Vagina (tissue), 2 donors: ENCODE results near the gene GSG1. TPM values are rescaled to one million over a fixed set of nuclear protein-coding genes. Genes with fewer than 3 reads are reported as not detected.

Experiments
- DNase-seq, 2 donors: peaks; one replicate each; pipeline ENCODE4 v3.0.0-alpha.2; 2017; ENCODE audit errors: extremely low spot score in 2 of 2
- H3K27ac ChIP-seq: fragments of 200-600 bp; sonication (generic); one replicate; pipeline ENCODE4 v1.5.1; 2019
- H3K27me3 ChIP-seq: fragments of 200-600 bp; sonication (generic); one replicate; pipeline ENCODE4 v1.5.1; 2019
- H3K36me3 ChIP-seq, 2 donors: fragments of 200-600 bp; sonication (generic); one replicate each; pipeline ENCODE4 v1.5.1; 2017 to 2019
- H3K4me1 ChIP-seq: fragments of 200-600 bp; sonication (generic); one replicate; pipeline ENCODE4 v1.5.1; 2019
- H3K4me3 ChIP-seq, 2 donors: fragments of 200-600 bp; sonication (generic); 1 replicate in 1 of 2; 2 replicates in 1 of 2; pipeline ENCODE4 v1.5.1; 2016 to 2019
- H3K9me3 ChIP-seq: fragments of 200-600 bp; sonication (generic); one replicate; pipeline ENCODE4 v1.5.1; 2019
- POLR2A ChIP-seq, 2 donors: fragments of 450-650 bp; IDR thresholded peaks; one replicate each; pipeline ENCODE4 v1.6.1; 2017; ENCODE audit warnings: antibody characterized with exemption in 2 of 2, mild to moderate bottlenecking in 2 of 2, moderate library complexity in 2 of 2
- POLR2AphosphoS5 ChIP-seq, 2 donors: sonication (generic); formaldehyde crosslinking; IDR thresholded peaks; one replicate each; pipeline ENCODE4 v1.9.0; 2017; ENCODE audit warnings: antibody characterized with exemption in 2 of 2, mild to moderate bottlenecking in 2 of 2, low read depth in 1 of 2; ENCODE audit not compliant: insufficient read depth in 1 of 2
- intact Hi-C: fragments of 100-400 bp; cut with DNase I; formaldehyde crosslinking; loops from one replicate; pipeline ENCODE4 v1.15.1; 2023
- total RNA-seq: library from RNA; depleted of rRNA; stranded (reverse); fragments of >200 nt; gene quantifications from one replicate; pipeline ENCODE4 v1.2.3, GENCODE V29; 2016
- TF ChIP-seq, protein P1 (sequence below), 3 experiments: fragments of 450-650 bp in 2 of 3; fragments of 200-600 bp in 1 of 3; sonication (generic) in 1 of 3; IDR thresholded peaks; one replicate each; pipeline ENCODE4 v1.5.1; 2017 to 2019; ENCODE audit warnings: antibody characterized with exemption in 3 of 3, mild to moderate bottlenecking in 2 of 3, moderate library complexity in 2 of 3

The GSG1 gene
- total RNA-seq, 1 donor from 2014 or later: not detected

DNA sequence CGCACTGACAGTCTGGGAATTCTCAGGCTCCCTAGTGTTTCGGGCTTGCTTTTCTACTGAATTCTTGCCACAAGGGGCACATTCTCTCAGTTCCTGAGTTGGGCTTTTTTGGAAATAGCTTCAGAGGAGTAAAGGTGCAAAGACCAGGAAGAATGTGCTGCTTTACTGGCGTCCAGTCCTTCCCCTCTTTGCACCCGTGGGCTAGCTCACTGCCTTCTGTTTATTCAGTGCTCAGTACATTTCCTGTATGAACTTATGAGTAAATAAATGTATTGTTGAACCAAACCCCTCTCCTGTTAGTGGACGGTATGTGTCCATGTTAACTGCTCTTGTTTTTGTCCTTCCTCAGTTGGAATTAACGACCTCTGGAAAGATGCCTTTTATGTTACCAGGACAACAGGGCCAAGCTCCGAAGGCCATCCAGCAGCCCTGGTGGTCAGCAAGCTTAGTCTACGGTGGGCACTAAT, 24.0 kb downstream of the GSG1 start:
- Histone ChIP-seq H3K36me3 (no peaks in the 10 kb centered on the region), H3K9me3 (no peaks in the 10 kb centered on the region), H3K27ac (no peak overlapping the region), H3K4me1 (no peaks in the 10 kb centered on the region), H3K4me3 (no peak overlapping the region), H3K27me3 (no peaks in the 10 kb centered on the region)
- no peak for DNase-seq
- TF ChIP-seq, protein P1, sequence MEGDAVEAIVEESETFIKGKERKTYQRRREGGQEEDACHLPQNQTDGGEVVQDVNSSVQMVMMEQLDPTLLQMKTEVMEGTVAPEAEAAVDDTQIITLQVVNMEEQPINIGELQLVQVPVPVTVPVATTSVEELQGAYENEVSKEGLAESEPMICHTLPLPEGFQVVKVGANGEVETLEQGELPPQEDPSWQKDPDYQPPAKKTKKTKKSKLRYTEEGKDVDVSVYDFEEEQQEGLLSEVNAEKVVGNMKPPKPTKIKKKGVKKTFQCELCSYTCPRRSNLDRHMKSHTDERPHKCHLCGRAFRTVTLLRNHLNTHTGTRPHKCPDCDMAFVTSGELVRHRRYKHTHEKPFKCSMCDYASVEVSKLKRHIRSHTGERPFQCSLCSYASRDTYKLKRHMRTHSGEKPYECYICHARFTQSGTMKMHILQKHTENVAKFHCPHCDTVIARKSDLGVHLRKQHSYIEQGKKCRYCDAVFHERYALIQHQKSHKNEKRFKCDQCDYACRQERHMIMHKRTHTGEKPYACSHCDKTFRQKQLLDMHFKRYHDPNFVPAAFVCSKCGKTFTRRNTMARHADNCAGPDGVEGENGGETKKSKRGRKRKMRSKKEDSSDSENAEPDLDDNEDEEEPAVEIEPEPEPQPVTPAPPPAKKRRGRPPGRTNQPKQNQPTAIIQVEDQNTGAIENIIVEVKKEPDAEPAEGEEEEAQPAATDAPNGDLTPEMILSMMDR (IDR thresholded peaks at IDR 0.05): no peak
- TF ChIP-seq POLR2AphosphoS5 (IDR thresholded peaks at IDR 0.05; ENCODE audit: insufficient read depth in 1 of 2, low read depth in 1 of 2) (no peak), POLR2A (IDR thresholded peaks at IDR 0.05) (no peak)
- intact Hi-C loops: no loop called here

DNA sequence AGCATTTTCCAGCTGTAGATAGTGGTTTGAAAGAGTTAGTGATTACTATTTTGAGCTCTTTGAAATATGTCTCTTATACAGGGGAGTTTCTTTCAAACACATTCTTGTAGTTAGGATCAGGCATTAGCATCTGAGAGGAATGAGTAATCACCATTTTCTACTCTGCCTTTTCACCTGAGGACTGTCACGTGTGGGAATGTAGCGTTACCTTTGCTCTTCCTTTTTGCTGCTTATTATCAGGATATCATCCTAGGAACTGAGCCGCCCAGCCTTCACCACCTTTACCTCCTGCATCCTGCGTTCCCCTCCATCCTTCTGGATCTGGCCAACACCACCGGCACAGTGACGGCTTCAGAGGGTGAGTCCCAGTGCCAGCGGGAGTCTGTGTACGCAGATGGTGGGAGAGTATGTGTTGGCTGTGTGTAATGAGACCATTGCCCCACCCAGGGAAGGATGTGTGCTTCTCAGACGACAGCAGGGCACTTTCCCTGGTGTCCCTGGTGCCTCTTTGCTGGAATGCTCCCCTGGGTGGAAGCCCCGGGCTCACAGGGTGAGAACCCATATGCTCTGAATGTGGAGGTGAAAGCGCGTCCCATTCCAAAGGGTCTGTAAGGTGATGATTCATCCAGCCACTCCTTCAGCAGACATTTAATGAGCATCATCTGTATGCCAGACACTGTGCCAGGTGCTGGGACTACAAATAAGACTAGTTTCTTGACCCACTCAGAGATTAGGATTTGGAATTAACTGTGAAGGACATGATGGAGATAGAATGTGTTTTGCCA, 27.5 kb downstream of the GSG1 start:
- Histone ChIP-seq H3K27me3 (no peaks in the 10 kb centered on the region), H3K9me3 (no peaks in the 10 kb centered on the region), H3K4me3 (no peak overlapping the region), H3K27ac (no peak overlapping the region), H3K4me1 (no peaks in the 10 kb centered on the region), H3K36me3 (no peaks in the 10 kb centered on the region)
- no peak for DNase-seq
- intact Hi-C loops: no loop called here
- TF ChIP-seq, protein P1 (IDR thresholded peaks at IDR 0.05): no peak

DNA sequence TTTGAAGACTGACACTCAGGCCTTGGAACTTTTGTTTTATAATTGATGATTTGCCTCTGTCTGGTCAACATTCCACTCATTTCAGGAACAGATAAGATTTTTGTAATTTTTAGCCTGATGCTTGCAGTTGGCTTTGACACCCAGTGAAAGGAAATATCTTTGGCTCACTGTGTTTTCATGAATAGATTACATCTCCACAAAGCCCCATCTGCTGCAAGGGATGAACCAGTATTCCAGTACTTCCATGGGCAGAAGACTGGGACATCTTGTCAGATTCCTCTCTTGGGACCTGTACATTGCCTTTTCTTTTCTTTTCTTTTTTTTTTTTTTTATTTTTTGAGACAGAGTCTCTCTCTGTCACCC, 28.4 kb downstream of the GSG1 start:
- H3K36me3 ChIP-seq: no peaks in the 10 kb centered on the region
- DNase-seq: no peak
- no peak for TF ChIP-seq POLR2AphosphoS5 (IDR thresholded peaks at IDR 0.05; ENCODE audit: insufficient read depth in 1 of 2, low read depth in 1 of 2)
- TF ChIP-seq, protein P1 (IDR thresholded peaks at IDR 0.05): no peak
- TF ChIP-seq POLR2A (IDR thresholded peaks at IDR 0.05): no peak
- no peak overlapping the region for H3K4me3 ChIP-seq
- intact Hi-C loops: no loop called here
- H3K27ac ChIP-seq: no peak overlapping the region
- no peaks in the 10 kb centered on the region for H3K4me1 ChIP-seq
- H3K9me3 ChIP-seq: no peaks in the 10 kb centered on the region
- H3K27me3 ChIP-seq: no peaks in the 10 kb centered on the region

DNA sequence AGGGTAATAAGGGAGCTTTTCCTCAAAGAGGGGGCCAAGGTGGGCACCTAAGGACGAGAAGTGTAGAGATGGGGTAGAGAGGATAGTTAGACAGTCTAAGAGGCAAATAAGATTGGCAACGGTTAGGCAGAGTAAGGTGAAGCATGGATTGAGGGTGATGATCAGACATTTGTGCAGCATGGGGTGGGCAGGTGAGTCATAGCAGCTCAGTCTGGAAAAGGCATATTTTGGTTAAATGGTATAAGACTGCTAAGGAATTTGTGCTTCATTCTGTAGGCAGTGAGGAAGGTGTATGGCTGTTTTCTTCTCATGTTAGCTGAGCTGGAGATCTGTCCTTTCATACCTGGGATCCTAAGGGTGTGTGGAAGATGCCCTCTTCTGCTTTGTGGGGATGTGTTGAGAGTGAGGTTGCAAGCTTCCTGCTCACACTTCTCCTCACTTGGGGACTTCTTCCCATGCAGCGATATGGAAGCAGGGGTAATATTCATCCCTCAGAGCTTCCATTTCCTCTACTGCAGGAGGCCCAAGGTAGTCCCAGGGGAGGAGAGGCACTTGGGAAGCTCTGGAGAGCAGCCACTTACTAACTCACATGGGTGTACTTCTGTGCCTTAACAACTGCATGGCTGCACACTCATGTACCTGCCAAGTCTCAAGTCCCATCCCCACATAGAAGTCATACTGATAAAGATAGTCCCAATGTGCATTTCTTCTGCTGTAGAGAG, 28.9 kb downstream of the GSG1 start:
- TF ChIP-seq, protein P1 (IDR thresholded peaks at IDR 0.05): no peak
- no peak for TF ChIP-seq POLR2AphosphoS5 (IDR thresholded peaks at IDR 0.05; ENCODE audit: insufficient read depth in 1 of 2, low read depth in 1 of 2)
- TF ChIP-seq POLR2A (IDR thresholded peaks at IDR 0.05): no peak
- intact Hi-C loops: no loop called here
- H3K27me3 ChIP-seq: no peaks in the 10 kb centered on the region
- no peak overlapping the region for H3K4me3 ChIP-seq
- no peaks in the 10 kb centered on the region for H3K9me3 ChIP-seq
- no peak for DNase-seq
- H3K4me1 ChIP-seq: no peaks in the 10 kb centered on the region
- no peak overlapping the region for H3K27ac ChIP-seq
- H3K36me3 ChIP-seq: peaks cover 0 to 2% of the 10 kb centered on the region in 2 donors

DNA sequence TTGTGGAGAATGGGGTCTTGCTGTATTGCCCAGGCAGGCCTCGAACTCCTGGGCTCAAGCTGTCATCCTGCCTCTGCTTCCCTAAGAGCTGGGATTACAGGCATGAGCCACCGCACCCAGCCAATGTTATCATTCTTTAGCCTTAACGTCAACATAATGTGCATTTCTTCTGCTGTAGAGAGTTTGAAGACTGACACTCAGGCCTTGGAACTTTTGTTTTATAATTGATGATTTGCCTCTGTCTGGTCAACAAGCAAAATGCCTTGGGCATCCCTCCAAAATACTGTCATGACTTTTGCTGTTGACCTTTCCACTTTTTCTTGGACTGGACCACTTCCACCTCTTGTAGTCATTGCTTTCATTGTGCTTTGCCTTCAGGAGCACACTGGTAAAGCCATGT, 30.3 kb downstream of the GSG1 start:
- intact Hi-C loops: no loop called here
- Histone ChIP-seq H3K4me3 (no peak overlapping the region), H3K27ac (no peak overlapping the region), H3K36me3 (peaks cover 0 to 15% of the 10 kb centered on the region in 2 donors), H3K4me1 (no peaks in the 10 kb centered on the region), H3K9me3 (no peaks in the 10 kb centered on the region), H3K27me3 (no peaks in the 10 kb centered on the region)
- DNase-seq: no peak
- TF ChIP-seq POLR2AphosphoS5 (IDR thresholded peaks at IDR 0.05; ENCODE audit: insufficient read depth in 1 of 2, low read depth in 1 of 2) (no peak), POLR2A (IDR thresholded peaks at IDR 0.05) (no peak)
- TF ChIP-seq, protein P1 (IDR thresholded peaks at IDR 0.05): no peak
